ENCODE data around the gene MSLN. TPM values are rescaled to one million over a fixed set of nuclear protein-coding genes. Genes with fewer than 3 reads are reported as not detected.

Gene MSLN
- total RNA-seq, 2 experiments from 2014 or later: not detected

GRCh38 chr16:729768-730665 lies 30.5 kb upstream of the MSLN start:
- ChIA-PET CTCF (interaction anchor here (1.1 to 1.8 kb wide), 3 partner anchors 9 to 19 kb away, joined by 3 to 10 read pairs (median 5); partner anchors contain the start of genes ANTKMT and CIAO3), POLR2A (interaction anchor here (0.5 to 2.9 kb wide), 2 partner anchors 9 to 12 kb away, joined by 3 to 15 read pairs; partner anchors contain the start of gene ANTKMT)

- ChIA-PET CTCF (interaction anchor here (0.6 to 1.8 kb wide), 3 partner anchors 10 to 20 kb away, joined by 3 to 10 read pairs (median 4); partner anchors contain the start of gene ANTKMT), POLR2A (interaction anchor here (0.5 to 2.9 kb wide), 2 partner anchors 10 to 11 kb away, joined by 3 to 15 read pairs; partner anchors contain the start of gene ANTKMT)
Measured at GRCh38 chr16:730666-731509, 29.6 kb upstream of the MSLN start.

- ChIA-PET POLR2A (interaction anchor here (0.8 kb wide), 1 partner anchor 12 kb away, joined by 3 read pairs; the partner anchor contains the start of gene ANTKMT), CTCF (interaction anchor here (1.3 to 1.4 kb wide), 3 partner anchors 12 to 38 kb away, joined by 3 to 7 read pairs (median 3); no protein-coding TSS in a partner anchor)
Measured at GRCh38 chr16:732332-732731, 28.2 kb upstream of the MSLN start.

- CTCF ChIA-PET: interaction anchor here (1.3 to 1.4 kb wide), 3 partner anchors 13 to 37 kb away, joined by 3 to 7 read pairs (median 3); no protein-coding TSS in a partner anchor
- POLR2A ChIA-PET: interaction anchor here (0.8 kb wide), 1 partner anchor 12 kb away, joined by 3 read pairs; the partner anchor contains the start of gene ANTKMT
Measured at GRCh38 chr16:732936-733335, 27.6 kb upstream of the MSLN start.

- CTCF ChIA-PET: interaction anchor here (1.3 to 1.4 kb wide), 4 partner anchors 14 to 36 kb away, joined by 3 to 7 read pairs (median 4); no protein-coding TSS in a partner anchor
- POLR2A ChIA-PET: no interaction called here
Measured at GRCh38 chr16:733382-734207, 26.9 kb upstream of the MSLN start.

- POLR2A ChIA-PET: no interaction called here
- CTCF ChIA-PET: interaction anchor here (1.3 to 2.6 kb wide), 4 partner anchors 14 to 51 kb away, joined by 3 to 17 read pairs (median 9); partner anchors contain the start of gene ANTKMT
Measured at GRCh38 chr16:734208-734980, 26.1 kb upstream of the MSLN start.

GRCh38 chr16:734981-735881 lies 25.3 kb upstream of the MSLN start:
- CTCF ChIA-PET: interaction anchor here (1.1 to 2.6 kb wide), 10 partner anchors 9 to 53 kb away, joined by 3 to 17 read pairs (median 5); partner anchors contain the start of genes ANTKMT, CCDC78, CHTF18 and HAGHL
- POLR2A ChIA-PET: interaction anchor here (1.2 to 2.1 kb wide), 6 partner anchors 7 to 51 kb away, joined by 3 to 14 read pairs (median 7); partner anchors contain the start of genes ANTKMT, CCDC78 and JMJD8

GRCh38 chr16:735982-736453 lies 24.5 kb upstream of the MSLN start:
- ChIA-PET CTCF (interaction anchor here (1.1 to 2.6 kb wide), 12 partner anchors 8 to 52 kb away, joined by 3 to 17 read pairs (median 4); partner anchors contain the start of genes ANTKMT, CCDC78, CHTF18 and HAGHL), POLR2A (interaction anchor here (1.0 to 2.1 kb wide), 7 partner anchors 8 to 65 kb away, joined by 3 to 14 read pairs (median 7); partner anchors contain the start of genes ANTKMT, CCDC78, GNG13 and JMJD8)

GRCh38 chr16:736936-737481 lies 23.5 kb upstream of the MSLN start:
- CTCF ChIA-PET: interaction anchor here (1.1 to 2.6 kb wide), 6 partner anchors 9 to 49 kb away, joined by 3 to 17 read pairs (median 10); partner anchors contain the start of genes ANTKMT, HAGHL and METRN
- POLR2A ChIA-PET: interaction anchor here (1.0 to 2.1 kb wide), 4 partner anchors 14 to 64 kb away, joined by 3 to 14 read pairs (median 3); partner anchors contain the start of genes ANTKMT and GNG13

- ChIA-PET POLR2A (interaction anchor here (0.6 to 1.2 kb wide), 2 partner anchors 11 to 348 kb away, joined by 3 read pairs; no protein-coding TSS in a partner anchor), CTCF (interaction anchor here (0.6 to 5.2 kb wide), 6 partner anchors 13 to 777 kb away, joined by 3 to 17 read pairs (median 10); partner anchors contain the start of genes ANTKMT, CCDC78, HAGHL and METRN)
Measured at GRCh38 chr16:739560-740458, 20.7 kb upstream of the MSLN start.

GRCh38 chr16:740459-740763 lies 20.1 kb upstream of the MSLN start:
- POLR2A ChIA-PET: interaction anchor here (0.8 to 1.2 kb wide), 2 partner anchors 12 to 18 kb away, joined by 3 read pairs; no protein-coding TSS in a partner anchor

GRCh38 chr16:740764-741505 lies 19.6 kb upstream of the MSLN start, which contains the start of gene CIAO3:
Gene CIAO3 (minus strand): TSS chr16:740997. CDS start chr16:740985, 12 bp downstream.
- CTCF ChIA-PET: interaction anchor here (0.6 to 5.2 kb wide), 9 partner anchors 11 to 775 kb away, joined by 3 to 17 read pairs (median 6); partner anchors contain the start of genes ANTKMT, CCDC78, HAGHL and METRN
- POLR2A ChIA-PET: interaction anchor here (0.8 to 1.2 kb wide), 3 partner anchors 13 to 20 kb away, joined by 3 read pairs; partner anchors contain the start of gene ANTKMT

More at GRCh38 chr16:740459-740763, 20.1 kb upstream of the MSLN start:
- CTCF ChIA-PET: interaction anchor here (0.6 to 5.2 kb wide), 8 partner anchors 11 to 776 kb away, joined by 3 to 17 read pairs (median 6); partner anchors contain the start of genes ANTKMT, CCDC78, HAGHL and METRN
